ENCODE results near the gene SIM1. TPM values are rescaled to one million over a fixed set of nuclear protein-coding genes. Genes with fewer than 3 reads are reported as not detected.
A peak's percentile ranks its signal among the peaks of the same experiment; 100 is the strongest.

The SIM1 gene
- total RNA-seq, 1 donor from 2014 or later = not detected

DNA sequence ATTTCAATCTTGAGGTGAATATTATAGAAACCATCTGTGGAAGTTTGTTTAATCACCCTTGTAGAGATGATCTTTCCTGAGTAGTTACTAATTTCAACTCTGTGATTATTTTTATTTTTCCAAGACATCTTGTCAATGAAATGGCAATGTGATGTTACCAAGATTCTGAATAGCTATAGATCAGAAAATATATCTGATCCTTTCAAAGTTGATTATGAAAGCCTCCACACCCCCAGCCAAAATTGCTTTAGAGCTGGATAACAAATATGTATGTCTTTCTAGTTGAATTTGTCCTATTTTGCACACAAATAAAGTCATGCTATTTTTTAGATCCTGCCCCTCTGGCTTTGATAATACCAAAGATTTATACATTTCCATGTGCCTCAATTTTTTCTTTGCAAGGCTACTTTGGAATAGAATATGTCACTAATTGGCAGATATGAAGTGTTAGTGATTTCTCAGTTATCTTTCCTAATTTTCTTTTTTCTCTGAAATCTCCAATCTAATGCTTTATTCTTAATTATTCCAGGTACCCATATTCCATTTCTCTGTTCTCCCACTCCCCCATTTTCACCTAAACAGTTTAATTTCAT is 5.0 kb downstream of the SIM1 start:
- Mint-ChIP-seq H3K9me3 (no peaks in the 10 kb centered on the region), H3K27me3 (ENCODE audit: low read depth) (peaks cover 43% of the 10 kb centered on the region), H3K27ac (no peak overlapping the region), H3K36me3 (no peaks in the 10 kb centered on the region), H3K4me3 (no peak overlapping the region), H3K4me1 (peaks cover 6% of the 10 kb centered on the region)
- TF ChIP-seq, protein P1, sequence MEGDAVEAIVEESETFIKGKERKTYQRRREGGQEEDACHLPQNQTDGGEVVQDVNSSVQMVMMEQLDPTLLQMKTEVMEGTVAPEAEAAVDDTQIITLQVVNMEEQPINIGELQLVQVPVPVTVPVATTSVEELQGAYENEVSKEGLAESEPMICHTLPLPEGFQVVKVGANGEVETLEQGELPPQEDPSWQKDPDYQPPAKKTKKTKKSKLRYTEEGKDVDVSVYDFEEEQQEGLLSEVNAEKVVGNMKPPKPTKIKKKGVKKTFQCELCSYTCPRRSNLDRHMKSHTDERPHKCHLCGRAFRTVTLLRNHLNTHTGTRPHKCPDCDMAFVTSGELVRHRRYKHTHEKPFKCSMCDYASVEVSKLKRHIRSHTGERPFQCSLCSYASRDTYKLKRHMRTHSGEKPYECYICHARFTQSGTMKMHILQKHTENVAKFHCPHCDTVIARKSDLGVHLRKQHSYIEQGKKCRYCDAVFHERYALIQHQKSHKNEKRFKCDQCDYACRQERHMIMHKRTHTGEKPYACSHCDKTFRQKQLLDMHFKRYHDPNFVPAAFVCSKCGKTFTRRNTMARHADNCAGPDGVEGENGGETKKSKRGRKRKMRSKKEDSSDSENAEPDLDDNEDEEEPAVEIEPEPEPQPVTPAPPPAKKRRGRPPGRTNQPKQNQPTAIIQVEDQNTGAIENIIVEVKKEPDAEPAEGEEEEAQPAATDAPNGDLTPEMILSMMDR (IDR thresholded peaks at IDR 0.05; ENCODE audit: unreplicated experiment) = no peak
- no peak for DNase-seq (ENCODE audit: low spot score in 2 of 2, unreplicated experiment in 2 of 2)

DNA sequence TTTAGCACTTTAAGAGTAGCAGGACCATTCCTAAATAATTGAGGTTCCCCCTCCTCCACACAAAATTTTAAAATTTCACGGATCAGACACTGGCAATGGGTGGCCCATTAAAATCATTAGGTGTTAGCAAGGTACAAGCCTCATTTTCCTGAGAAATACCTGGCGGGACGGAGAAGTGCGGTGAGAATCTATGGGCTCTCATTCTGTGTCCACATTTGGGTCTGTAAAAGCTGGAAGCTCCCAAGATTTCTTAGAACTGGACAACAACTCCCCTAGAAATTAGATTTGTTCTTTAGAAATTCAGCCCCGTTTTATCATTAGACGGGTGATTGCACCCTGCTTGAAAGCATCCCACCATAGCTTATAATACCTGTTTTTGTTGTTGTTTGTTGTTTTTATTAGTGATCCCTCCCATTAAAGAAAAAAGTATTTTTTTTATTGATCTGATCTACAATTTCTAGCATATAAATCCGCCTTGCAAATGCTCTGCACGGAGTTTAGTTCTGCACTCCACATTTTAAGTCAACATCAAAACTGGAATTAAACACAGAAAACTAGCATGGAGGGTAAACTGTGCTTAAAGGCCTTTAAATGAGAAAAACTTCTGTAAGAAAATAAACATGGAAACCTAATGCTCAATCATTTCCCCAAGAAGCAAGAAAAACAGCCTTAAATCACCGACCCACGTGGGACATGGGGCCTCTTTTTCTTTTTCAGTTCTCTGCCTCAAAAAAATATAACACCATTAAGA is 5.7 kb downstream of the SIM1 start:
- Mint-ChIP-seq H3K4me3 (no peak overlapping the region), H3K9me3 (no peaks in the 10 kb centered on the region), H3K27ac (no peak overlapping the region), H3K36me3 (no peaks in the 10 kb centered on the region), H3K4me1 (peaks cover 6% of the 10 kb centered on the region), H3K27me3 (ENCODE audit: low read depth) (peaks cover 37% of the 10 kb centered on the region)
- no peak for DNase-seq (ENCODE audit: low spot score in 2 of 2, unreplicated experiment in 2 of 2)
- TF ChIP-seq, protein P1 (IDR thresholded peaks at IDR 0.05; ENCODE audit: unreplicated experiment) = no peak

DNA sequence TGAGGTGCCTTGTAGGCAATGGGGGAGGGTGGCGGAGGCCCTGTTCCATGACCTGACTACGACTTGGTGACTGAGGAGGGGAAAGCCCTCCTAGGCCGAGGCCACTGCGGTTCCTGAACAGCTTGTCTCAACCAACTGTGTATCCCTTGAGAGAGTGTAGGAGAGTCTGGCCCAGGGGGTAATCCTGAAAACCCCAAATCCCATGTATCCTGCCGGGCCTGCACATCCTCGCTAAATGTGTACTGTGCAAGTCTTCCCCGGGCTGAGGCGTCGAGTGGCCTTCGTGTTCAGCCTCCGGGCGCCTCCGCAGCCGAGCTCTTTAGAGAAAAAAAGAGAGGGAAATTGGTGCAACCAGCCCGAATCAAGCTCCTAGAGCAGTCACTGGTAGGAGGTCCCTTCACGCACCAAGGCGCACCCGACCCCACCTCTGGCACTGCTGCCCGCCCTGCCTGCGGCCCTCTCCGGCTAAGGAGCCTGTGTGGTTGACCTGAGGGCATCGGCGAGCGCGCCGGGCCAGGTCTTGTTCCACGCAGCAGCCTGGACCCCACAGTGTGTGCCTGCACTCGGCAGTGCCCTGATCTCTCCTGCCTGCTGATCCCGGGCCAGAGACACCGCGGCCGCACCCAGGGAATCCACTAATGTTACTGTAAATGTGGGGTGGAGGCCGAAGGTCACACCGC is 7.3 kb downstream of the SIM1 start:
- Mint-ChIP-seq H3K36me3 (no peaks in the 10 kb centered on the region), H3K9me3 (no peaks in the 10 kb centered on the region), H3K27ac (no peak overlapping the region), H3K27me3 (ENCODE audit: low read depth) (peaks cover 21% of the 10 kb centered on the region), H3K4me3 (no peak overlapping the region), H3K4me1 (peaks cover 6% of the 10 kb centered on the region)
- TF ChIP-seq, protein P1 (IDR thresholded peaks at IDR 0.05; ENCODE audit: unreplicated experiment) = no peak
- peak in 1 of 2 experiments; percentile 41 for DNase-seq (ENCODE audit: low spot score in 2 of 2, unreplicated experiment in 2 of 2)

DNA sequence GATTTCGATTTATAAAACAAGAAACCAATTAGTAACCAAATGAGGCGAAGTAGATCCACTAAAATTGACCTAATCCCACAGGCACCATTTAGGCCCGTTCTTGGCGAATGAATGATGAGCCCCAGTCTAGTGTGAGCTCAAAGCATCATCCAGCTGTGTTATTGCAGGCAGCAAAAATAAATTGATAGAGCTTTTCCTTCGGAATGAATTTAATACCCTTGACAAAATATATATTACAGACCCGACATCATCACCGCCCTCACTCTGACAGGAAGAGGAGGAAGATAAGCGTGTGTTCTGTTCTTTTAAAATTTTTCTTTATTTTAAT is 7.8 kb downstream of the SIM1 start:
- Mint-ChIP-seq H3K27ac (no peak overlapping the region), H3K36me3 (no peaks in the 10 kb centered on the region), H3K27me3 (ENCODE audit: low read depth) (peaks cover 16% of the 10 kb centered on the region), H3K4me1 (peaks cover 6% of the 10 kb centered on the region), H3K9me3 (no peaks in the 10 kb centered on the region), H3K4me3 (no peak overlapping the region)
- no peak for DNase-seq (ENCODE audit: low spot score in 2 of 2, unreplicated experiment in 2 of 2)
- TF ChIP-seq, protein P1 (IDR thresholded peaks at IDR 0.05; ENCODE audit: unreplicated experiment) = no peak

DNA sequence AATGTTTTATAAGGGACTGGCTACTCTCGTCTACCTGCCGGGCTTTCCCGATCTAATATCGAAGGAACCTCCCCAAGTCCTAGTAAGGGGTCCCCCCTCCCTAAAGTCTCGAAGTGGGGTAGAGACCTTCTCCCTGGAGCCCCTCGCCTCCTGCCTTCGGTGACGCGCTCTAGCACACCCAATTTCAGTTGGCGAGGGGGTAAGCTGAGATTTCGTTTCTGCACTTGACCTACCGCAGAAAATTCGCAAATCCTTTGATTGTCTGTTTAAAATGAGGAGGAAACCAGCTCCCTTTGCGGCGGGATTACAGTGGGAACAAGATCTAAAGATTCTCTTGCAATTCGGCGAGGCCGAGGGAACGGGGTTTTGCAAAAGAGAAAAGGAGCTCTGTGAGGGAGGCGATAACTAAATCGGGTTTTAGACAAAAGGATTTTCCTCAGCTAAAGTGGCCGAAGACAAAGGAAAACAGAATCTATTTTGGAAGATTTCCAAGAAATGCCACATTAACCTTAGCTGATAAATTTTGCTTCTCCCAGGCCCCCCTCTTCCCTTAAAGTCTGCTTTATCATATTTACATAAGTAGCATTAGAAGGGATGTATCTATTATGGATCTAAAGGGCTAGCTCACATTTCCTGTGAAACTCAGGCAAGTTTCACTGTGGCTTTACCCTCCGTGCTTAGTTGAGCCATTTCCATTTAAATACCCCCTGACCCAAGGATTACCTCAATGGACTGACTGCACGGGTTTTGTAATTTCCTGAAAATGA is 8.4 kb downstream of the SIM1 start:
- no peaks in the 10 kb centered on the region for H3K9me3 Mint-ChIP-seq
- no peaks in the 10 kb centered on the region for H3K36me3 Mint-ChIP-seq
- no peak overlapping the region for H3K4me3 Mint-ChIP-seq
- H3K27me3 Mint-ChIP-seq (ENCODE audit: low read depth) = peaks cover 10% of the 10 kb centered on the region
- DNase-seq (ENCODE audit: low spot score in 2 of 2, unreplicated experiment in 2 of 2) = peak in 1 of 2 experiments; percentile 48
- no peak overlapping the region for H3K27ac Mint-ChIP-seq
- TF ChIP-seq, protein P1 (IDR thresholded peaks at IDR 0.05; ENCODE audit: unreplicated experiment) = no peak
- peaks cover 6% of the 10 kb centered on the region for H3K4me1 Mint-ChIP-seq
